T-helper 1 cell treated with Interleukin-12 subunit alpha and Interleukin-12 subunit beta and Interleukin-4 antibody, amounts not matched to agents 30 μg/mL and 1 μg/mL, for 36 hours (primary cell): ENCODE data around the gene GON4L.
A peak's percentile ranks its signal among the peaks of the same experiment; 100 is the strongest.
"Not testable (repeated sequence)": the region's sequence is repeated elsewhere in the genome, so short reads cannot be mapped to it uniquely, and the experiment has no call there.

Source experiments
- H3K27ac Mint-ChIP-seq: one replicate; pipeline ENCODE4 v1.8.0; 2021; ENCODE audit warnings: mild to moderate bottlenecking, mixed read lengths
- H3K27me3 Mint-ChIP-seq: one replicate; pipeline ENCODE4 v1.8.0; 2021; ENCODE audit warnings: low read depth, mixed read lengths
- H3K36me3 Mint-ChIP-seq: one replicate; pipeline ENCODE4 v1.8.0; 2021; ENCODE audit warnings: low read depth, mixed read lengths
- H3K4me1 Mint-ChIP-seq: one replicate; pipeline ENCODE4 v1.8.0; 2021; ENCODE audit warnings: low read depth, mixed read lengths
- H3K4me3 Mint-ChIP-seq: one replicate; pipeline ENCODE4 v1.8.0; 2021; ENCODE audit warnings: mild to moderate bottlenecking, moderate library complexity, mixed read lengths
- H3K9me3 Mint-ChIP-seq: one replicate; pipeline ENCODE4 v1.8.0; 2021; ENCODE audit warnings: mixed read lengths

The GON4L gene

DNA sequence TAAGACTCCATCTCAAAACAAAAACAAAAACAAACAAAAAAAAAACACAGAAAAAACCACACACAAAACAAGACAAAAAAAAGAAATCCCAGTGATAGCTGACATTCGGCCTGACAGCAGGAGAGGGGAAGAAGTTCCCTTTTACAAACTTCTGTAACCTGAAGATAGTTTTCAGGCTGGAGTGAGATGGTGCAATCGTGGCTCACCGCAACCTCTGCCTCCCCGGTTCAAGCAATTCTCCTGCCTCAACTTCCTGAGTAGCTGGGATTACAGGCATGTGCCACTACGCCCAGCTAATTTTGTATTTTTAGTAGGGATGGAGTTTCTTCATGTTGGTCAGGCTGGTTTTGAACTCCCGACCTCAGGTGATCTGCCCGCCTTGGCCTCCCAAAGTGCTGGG is 93.0 kb downstream of the GON4L start:
- H3K4me3 Mint-ChIP-seq, H3K27ac Mint-ChIP-seq, H3K27me3 Mint-ChIP-seq, H3K9me3 Mint-ChIP-seq, H3K4me1 Mint-ChIP-seq: not testable (repeated sequence)
- peaks cover 43% of the 10 kb centered on the region for H3K36me3 Mint-ChIP-seq

DNA sequence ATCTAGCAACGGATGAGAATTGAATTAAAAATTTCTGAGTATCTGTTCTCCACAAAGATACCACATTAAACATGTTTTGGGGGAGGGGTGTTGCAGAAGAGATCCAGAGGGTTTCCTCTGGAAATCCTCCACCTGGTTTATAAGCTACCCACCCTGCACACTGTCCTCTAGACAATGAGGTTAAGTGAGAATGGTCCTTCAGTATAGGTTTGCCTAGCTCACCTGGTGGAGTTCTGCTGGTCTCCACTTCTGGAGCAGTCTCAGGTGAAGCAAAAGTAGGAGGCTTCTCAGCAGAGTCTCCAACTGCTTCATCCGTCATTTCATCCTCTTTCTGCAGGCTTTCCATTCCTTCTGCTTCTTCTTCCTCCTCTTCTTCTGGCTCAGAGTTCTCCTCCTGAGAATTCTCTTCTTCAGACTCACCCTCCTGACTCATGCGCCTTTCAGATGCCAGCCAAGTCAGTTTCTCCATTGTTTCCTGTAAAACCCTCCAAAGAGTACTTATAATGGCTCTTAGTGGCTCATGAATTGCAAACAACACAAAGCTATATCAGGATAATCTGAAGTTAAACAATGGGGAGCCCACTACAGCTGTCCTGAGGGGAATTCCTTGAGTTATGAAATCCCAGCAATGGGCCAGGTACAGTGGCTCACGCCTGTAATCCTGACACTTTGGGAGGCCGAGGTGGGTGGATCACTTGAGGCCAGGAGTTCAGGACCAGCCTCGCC is 93.8 kb downstream of the GON4L start:
- H3K36me3 Mint-ChIP-seq, result peaks cover 38% of the 10 kb centered on the region
- H3K9me3 Mint-ChIP-seq, H3K4me1 Mint-ChIP-seq, H3K27ac Mint-ChIP-seq, H3K27me3 Mint-ChIP-seq, H3K4me3 Mint-ChIP-seq: not testable (repeated sequence)

DNA sequence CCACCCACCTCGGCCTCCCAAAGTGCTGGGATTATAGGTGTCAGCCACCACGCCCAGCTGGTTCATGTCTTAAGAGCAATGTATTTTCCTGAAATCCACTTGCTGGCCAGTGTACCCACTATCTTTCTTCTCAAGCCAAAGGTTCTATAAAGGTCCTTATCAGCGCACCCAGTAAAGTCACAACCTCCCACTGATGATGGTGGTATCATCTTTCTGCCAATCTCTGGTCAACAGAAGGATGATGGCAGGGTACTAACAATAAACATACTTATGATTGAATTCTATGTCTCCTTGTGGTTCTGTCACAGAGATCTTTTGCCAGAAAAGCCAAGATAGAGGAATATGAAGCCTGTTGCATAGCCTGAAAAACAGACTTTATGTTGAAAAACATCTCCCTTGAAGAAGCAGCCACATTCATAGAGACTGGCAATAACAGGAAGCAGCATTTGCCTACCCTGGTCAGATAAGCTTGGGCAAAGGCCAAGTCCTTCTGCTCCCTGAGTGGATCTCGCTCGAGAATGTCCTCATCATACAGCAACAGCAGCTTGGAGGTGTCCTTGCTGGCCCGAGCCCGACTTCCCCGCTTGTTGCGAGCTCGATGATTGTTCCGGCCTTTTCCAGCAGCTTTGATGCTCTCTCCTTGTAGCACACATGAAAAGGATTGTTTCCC is 95.1 kb downstream of the GON4L start:
- Mint-ChIP-seq H3K4me3 (no peak overlapping the region), H3K9me3 (no peaks in the 10 kb centered on the region), H3K27me3 (no peaks in the 10 kb centered on the region), H3K4me1 (no peaks in the 10 kb centered on the region), H3K36me3 (peaks cover 41% of the 10 kb centered on the region), H3K27ac (no peak overlapping the region)

DNA sequence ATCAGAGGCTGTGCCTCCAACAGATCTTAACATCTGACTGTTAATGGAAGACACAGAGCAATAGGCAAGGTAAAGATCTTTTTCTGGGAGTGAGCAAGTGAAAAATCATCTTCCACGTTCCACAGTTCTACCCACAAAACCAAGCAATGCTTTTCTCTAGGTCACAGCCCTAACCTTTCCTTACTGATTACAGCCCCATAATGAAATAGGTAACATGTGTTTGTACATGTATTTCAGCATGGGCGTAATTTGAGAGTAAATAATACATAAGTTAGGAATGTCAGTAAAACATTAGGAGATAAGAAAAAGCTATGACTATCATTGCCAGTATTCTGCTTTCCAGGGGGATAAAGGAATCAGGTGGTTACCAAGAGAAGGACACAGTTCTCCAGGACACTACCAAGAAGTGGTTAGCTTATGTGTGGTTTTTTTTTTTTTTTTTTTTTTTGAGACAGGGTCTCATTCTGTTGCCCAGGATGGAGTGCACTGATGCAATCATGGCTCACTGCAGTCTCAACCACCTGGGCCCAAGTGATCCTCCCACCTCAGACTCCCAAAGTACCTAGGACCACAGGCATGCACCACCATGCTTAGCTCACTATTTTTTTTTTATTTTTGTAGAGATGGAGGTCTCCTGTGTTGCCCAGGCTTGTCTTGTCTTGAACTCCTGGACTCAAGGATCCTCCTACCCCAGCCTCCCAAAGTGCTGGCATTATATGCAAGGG is 96.1 kb downstream of the GON4L start:
- Mint-ChIP-seq H3K27me3 (no peaks in the 10 kb centered on the region), H3K4me1 (no peaks in the 10 kb centered on the region), H3K4me3 (no peak overlapping the region), H3K27ac (no peak overlapping the region), H3K36me3 (peaks cover 41% of the 10 kb centered on the region), H3K9me3 (no peaks in the 10 kb centered on the region)

DNA sequence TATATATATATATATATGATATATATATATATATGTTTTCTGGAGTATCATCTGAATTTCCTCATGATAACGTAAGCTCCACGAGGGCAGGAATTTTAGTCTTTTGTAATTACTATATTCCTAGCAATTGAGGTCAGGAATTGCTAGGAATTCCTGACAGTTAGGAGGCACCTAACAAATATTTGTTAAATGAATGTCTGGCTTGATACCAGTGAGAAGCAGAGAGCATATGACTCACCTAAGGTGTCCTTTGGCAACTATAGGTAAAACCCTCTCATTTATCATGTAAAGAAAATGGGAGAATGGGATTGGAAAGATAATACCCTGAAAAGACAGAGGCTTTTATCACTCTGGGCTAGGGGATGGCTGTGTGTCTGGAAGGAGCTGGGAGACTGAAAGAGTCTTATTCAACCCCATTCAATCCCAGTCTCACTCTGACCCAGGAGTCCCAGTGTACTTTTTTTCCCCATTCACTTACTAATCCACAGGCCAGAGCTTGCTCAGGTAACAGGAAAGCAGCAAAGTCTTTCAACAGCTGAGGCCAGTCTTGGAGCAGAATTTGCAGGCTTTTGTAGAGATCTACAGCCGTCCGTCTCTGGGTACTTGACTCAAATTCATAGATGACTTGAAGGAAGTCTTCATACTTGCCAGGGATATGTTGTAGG is 96.9 kb downstream of the GON4L start:
- Mint-ChIP-seq H3K4me1 (no peaks in the 10 kb centered on the region), H3K27me3 (no peaks in the 10 kb centered on the region), H3K27ac (no peak overlapping the region), H3K9me3 (no peaks in the 10 kb centered on the region), H3K36me3 (peaks cover 35% of the 10 kb centered on the region), H3K4me3 (no peak overlapping the region)

DNA sequence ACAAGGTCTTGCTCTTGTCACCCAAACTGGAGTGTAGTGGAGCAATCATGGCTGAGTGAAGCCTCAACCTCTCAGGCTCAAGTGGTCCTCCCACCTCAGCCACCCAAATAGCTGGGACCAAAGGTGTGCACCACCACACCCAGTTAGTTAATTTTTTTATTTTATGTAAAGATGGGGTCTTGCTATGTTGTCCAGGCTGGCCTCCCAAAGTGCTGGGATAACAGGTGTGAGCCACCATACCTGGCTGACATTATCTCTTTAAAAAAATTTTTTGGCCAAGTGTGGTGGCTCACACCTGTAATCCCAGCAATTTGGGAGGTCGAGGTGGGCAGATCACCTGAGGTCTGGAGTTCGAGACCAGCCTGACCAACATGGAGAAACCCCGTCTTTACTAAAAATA is 98.0 kb downstream of the GON4L start:
- H3K4me1 Mint-ChIP-seq, H3K9me3 Mint-ChIP-seq, H3K4me3 Mint-ChIP-seq, H3K27me3 Mint-ChIP-seq, H3K27ac Mint-ChIP-seq: not testable (repeated sequence)
- peaks cover 38% of the 10 kb centered on the region for H3K36me3 Mint-ChIP-seq

DNA sequence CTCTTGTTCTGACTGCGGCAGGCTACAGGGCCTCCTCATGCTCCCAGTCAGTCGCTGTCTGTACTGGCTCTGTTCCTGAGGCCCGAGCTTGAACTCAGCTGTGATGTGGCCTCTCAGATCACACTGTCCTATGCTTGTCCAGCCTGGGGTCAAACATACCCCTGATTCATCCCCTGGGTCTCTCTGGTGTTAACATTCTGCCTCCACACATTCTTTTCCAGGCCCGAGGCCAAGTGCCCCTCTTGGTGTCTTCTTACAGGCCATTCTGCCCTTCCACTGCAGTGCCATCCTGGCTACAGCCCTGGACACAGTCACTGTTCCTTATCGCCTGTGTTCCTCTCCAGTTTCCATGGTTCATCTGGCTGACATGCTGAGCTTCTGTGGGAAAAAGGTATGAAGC is 108.9 kb downstream of the GON4L start:
- H3K27me3 Mint-ChIP-seq, H3K9me3 Mint-ChIP-seq, H3K4me1 Mint-ChIP-seq, H3K4me3 Mint-ChIP-seq: not testable (repeated sequence)
- Mint-ChIP-seq H3K27ac (peak overlapping the region; percentile 42), H3K36me3 (peaks cover 24% of the 10 kb centered on the region)

DNA sequence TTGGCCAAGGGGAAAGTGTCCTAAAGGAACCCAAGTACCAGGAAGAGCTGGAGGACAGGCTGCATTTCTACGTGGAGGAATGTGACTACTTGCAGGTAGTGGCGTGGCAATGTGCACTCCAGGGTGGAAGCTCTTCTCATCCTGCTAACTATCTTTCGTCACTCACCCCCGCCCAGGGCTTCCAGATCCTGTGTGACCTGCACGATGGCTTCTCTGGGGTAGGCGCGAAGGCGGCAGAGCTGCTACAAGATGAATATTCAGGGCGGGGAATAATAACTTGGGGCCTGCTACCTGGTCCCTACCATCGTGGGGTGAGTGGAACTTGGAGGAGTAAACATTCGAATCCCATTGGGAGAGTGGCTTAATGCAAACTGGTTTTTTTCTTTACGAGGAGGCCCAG is 109.4 kb downstream of the GON4L start:
- peaks cover 20% of the 10 kb centered on the region for H3K36me3 Mint-ChIP-seq
- not testable (repeated sequence) for H3K4me3 Mint-ChIP-seq, H3K27me3 Mint-ChIP-seq, H3K9me3 Mint-ChIP-seq, H3K27ac Mint-ChIP-seq, H3K4me1 Mint-ChIP-seq

DNA sequence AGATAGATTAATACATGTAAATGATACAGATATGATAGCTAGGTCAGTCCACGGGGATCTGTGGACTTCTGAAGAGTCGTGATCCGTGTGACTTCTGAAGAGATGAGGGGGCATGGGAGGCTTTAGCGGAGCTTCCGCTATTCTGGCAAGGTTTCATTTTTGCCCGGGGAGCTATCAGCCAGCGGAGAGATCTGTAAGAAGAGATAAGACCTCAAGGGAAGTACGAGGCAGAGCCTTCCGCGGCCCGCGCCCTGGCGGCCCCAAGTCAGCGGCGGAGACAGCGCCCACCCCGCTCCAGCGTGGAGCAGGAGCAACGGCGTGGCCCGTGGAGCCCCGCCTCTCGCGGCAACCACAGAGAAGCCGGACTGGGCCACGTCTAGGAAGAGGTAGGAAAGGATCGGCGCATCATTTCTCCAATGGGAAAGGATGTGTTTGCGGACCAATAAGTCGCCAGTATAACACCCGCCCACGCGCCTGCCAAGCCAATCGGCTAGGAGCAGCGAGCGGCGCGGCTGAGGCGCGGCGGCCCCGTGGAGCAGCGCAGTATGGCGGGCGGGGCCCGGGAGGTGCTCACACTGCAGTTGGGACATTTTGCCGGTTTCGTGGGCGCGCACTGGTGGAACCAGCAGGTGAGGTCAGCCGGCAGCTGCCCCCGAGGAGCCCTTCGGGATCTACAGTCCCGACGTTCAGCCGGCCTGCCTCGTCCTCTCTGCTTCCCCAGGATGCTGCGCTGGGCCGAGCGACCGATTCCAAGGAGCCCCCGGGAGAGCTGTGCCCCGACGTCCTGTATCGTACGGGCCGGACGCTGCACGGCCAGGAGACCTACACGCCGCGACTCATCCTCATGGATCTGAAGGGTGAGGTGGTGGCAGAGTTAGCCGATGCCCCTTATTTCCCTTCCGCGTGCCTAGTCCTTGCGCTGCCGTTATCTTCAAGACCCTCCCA is 111.5 kb downstream of the GON4L start:
- Mint-ChIP-seq H3K27ac (peak overlapping the region; percentile 84), H3K36me3 (peaks cover 11% of the 10 kb centered on the region), H3K4me3 (peak overlapping the region; percentile 93)
- H3K27me3 Mint-ChIP-seq, H3K4me1 Mint-ChIP-seq, H3K9me3 Mint-ChIP-seq: not testable (repeated sequence)

DNA sequence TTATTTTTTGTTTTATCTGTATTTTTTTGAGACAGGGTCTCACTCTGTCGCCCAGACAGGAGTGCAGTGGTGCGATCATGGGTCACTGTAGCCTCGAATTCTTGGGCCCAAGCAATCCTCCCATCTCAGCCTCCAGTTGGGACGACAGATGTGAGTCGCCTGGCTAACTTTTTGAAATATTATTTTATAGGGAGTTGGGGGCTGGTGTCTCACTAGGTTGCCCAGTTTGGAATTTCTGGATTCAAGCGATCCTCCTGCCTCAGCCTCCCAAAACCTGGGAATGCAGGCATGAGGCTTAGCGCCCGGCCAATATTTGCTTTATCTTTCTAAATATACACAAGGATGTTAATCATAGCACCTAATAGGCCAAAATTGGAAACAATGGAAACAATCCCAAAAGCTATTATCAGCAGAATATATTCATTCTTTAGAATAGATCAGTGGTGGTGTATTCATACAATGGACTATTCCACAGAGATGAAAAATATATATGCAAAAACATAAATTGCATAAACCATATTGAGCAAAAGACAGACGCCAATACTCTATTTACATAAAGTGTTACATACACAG is 112.2 kb downstream of the GON4L start:
- Mint-ChIP-seq H3K36me3 (peaks cover 8% of the 10 kb centered on the region), H3K27ac (peak overlapping the region; percentile 84), H3K4me1 (no peaks in the 10 kb centered on the region), H3K27me3 (no peaks in the 10 kb centered on the region), H3K4me3 (peak overlapping the region; percentile 93), H3K9me3 (no peaks in the 10 kb centered on the region)

DNA sequence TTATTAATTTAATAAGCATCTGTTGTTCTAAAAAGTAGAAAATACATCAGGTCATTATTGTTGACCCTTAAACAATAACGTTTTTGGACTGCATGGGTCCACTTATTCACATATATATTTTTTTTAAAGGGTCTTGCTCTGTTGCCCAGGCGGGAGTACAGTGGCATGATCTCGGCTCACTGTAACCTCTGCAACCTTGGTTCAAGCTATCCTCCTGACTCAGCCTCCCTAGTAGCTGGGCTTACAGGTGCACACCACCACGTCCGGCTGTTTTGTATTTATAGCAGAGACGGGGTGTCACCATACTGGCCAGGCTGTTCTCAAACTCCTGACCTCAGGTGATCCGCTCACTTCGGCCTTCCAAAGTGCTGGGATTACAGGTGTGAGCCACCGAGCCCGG is 115.1 kb downstream of the GON4L start:
- Mint-ChIP-seq H3K27ac (no peak overlapping the region), H3K36me3 (peaks cover 13% of the 10 kb centered on the region), H3K9me3 (no peaks in the 10 kb centered on the region), H3K4me3 (no peak overlapping the region), H3K4me1 (no peaks in the 10 kb centered on the region), H3K27me3 (no peaks in the 10 kb centered on the region)

DNA sequence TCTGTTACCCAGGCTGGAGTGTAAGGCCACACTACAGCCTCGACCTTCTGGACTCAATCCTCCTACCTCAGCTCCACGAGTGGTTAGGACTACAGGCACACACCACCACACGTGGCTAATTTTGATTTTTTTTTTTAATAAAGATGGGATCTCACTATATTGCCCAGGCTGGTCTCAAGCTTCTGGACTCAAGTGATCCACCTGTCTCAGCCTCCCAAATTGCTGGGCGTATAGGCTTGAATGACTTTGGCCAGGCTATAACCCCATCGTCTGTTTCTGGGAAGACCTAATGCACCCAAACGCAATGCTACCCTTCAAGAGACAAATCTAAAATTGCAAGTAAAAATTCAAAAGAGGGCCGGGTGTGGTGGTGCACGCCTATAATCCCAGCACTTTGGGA is 116.0 kb downstream of the GON4L start:
- no peak overlapping the region for H3K27ac Mint-ChIP-seq
- H3K36me3 Mint-ChIP-seq, result peaks cover 22% of the 10 kb centered on the region
- H3K4me3 Mint-ChIP-seq, result no peak overlapping the region
- no peaks in the 10 kb centered on the region for H3K9me3 Mint-ChIP-seq
- no peaks in the 10 kb centered on the region for H3K27me3 Mint-ChIP-seq
- no peaks in the 10 kb centered on the region for H3K4me1 Mint-ChIP-seq

DNA sequence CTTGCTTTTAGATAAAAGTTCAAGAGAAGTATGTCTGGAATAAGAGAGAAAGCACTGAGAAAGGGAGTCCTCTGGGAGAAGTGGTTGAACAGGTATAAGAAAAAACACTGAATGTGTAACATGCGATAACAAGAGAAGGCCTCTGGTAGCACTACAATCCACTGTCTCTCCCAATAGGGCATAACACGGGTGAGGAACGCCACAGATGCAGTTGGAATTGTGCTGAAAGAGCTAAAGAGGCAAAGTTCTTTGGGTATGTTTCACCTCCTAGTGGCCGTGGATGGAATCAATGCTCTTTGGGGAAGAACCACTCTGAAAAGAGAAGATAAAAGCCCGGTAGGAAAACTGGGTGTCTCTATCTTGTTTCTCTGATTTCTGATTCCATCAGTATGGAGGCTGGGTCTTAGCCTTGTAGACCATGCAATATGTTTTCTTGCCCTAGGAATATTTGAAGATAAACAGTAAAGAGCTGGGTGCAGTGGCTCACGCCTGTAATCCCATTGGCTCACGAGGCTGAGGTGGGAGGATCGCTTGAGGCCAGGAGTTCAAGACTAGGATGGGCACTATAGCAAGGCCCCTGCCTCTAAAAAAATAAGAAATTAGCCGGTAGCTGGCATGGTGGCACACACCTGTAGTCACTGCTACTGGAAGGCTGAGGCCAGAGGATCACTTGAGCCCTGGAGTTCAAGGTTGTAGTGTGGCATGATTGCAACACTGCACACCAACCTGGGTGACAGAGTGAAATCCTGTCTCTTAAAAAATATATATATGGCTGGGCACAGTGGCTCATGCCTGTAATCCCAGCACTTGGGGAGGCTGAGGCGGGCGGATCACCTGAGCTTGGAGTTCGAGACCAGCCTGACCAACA is 127.7 kb downstream of the GON4L start:
- Mint-ChIP-seq H3K27me3 (no peaks in the 10 kb centered on the region), H3K36me3 (peaks cover 19% of the 10 kb centered on the region), H3K4me1 (peaks cover 3% of the 10 kb centered on the region), H3K27ac (no peak overlapping the region), H3K9me3 (no peaks in the 10 kb centered on the region), H3K4me3 (no peak overlapping the region)
